ENCODE results near the gene C7orf57. TPM values are rescaled to one million over a fixed set of nuclear protein-coding genes. Genes with fewer than 3 reads are reported as not detected.

Gene C7orf57
- total and polyA plus RNA-seq, 2 donors (not counting 3 experiments of a cell fraction or from before 2014, with no cell fraction given): not detected

DNA sequence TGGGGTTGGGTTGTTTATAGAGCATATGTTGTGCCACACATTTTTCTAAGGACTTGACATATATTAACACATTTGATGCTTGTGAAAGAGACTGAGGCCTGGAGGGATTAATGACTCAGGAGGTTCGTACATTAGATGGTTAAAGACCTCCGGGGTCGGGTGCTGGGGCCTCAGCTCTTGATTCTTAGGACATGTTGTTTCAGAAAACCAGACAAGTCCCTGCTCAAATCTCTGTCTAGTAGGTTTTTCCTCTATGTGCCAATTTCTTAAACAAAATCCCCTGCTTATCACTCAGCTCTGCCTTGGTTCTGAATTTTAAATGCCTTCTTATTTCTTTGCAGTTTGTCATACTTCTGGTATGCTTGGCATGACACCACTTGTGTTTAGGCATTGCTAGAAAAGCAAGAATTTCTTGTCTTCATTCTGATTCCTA lies 59.5 kb downstream of the C7orf57 start:
- Histone ChIP-seq H3K36me3 (ENCODE audit: control insufficient read depth in 2 of 2, extremely low read depth in 1 of 2, insufficient read depth in 2 of 2, low read length in 2 of 2) (peaks cover 11 to 26% of the 10 kb centered on the region in 2 experiments), H3K9me3 (replicated peaks; ENCODE audit: control insufficient read depth, insufficient read depth, low read length) (no peaks in the 10 kb centered on the region), H3K4me1 (ENCODE audit: control insufficient read depth, extremely low read depth, insufficient read depth, low read length) (peaks cover 46% of the 10 kb centered on the region), H3K4me3 (replicated peaks in 1 of 3; ENCODE audit: insufficient read depth in 1 of 3, low read depth in 1 of 3, low read length in 3 of 3) (no peak overlapping the region), H3K9me1 (replicated peaks; ENCODE audit: control insufficient read depth, extremely low read depth, insufficient read depth, low read length) (no peaks in the 10 kb centered on the region), H2AFZ (ENCODE audit: low read depth, low read length) (no peak overlapping the region), H3K9ac (replicated peaks; ENCODE audit: extremely low read depth, insufficient read depth, low read length) (no peak overlapping the region), H3K79me2 (ENCODE audit: control insufficient read depth, insufficient read depth, low read length) (peaks cover 63% of the 10 kb centered on the region), H3K27me3 (ENCODE audit: control insufficient read depth in 2 of 2, insufficient read depth in 2 of 2, low read length in 2 of 2) (no peaks in the 10 kb centered on the region), H4K20me1 (replicated peaks; ENCODE audit: control insufficient read depth, extremely low read depth, insufficient read depth, low read length) (no peaks in the 10 kb centered on the region), H3K4me2 (ENCODE audit: insufficient read depth, low read length) (no peak overlapping the region), H3K27ac (ENCODE audit: insufficient read depth, low read depth, low read length) (peak overlapping the region; percentile 23)
- intact Hi-C loops (cut with micrococcal nuclease): no loop called here
- POLR2A ChIA-PET: no interaction called here
- BruUV-seq (replicated peaks): no TSS peak
- no peak for DNase-seq (ENCODE audit: low read depth, low spot score)
- FAIRE-seq: no peak
- dilution Hi-C loops (cut with MboI; ENCODE audit: extremely low pct_ligation_motif_present, low sequenced_read_pairs): no loop called here
- TF ChIP-seq POLR2A (IDR thresholded peaks at IDR 0.05; ENCODE audit: low read depth, low read length) (no peak), POLR2AphosphoS5 (IDR thresholded peaks at IDR 0.05; ENCODE audit: insufficient read depth, low read depth, low read length) (no peak), GATA2 (IDR thresholded peaks at IDR 0.05; ENCODE audit: insufficient read depth, insufficient read length, low read depth, low read length) (no peak), EZH2 (IDR thresholded peaks at IDR 0.05; ENCODE audit: borderline replicate concordance, low read depth, low read length, severe bottlenecking) (no peak), MYC (IDR thresholded peaks at IDR 0.05; ENCODE audit: low read depth, low read length) (no peak), FOS (IDR thresholded peaks at IDR 0.05; ENCODE audit: borderline replicate concordance, insufficient read depth, low read length) (no peak), JUN (IDR thresholded peaks at IDR 0.05; ENCODE audit: borderline replicate concordance, insufficient read depth, insufficient read length, low read depth) (no peak), MAX (IDR thresholded peaks at IDR 0.05; ENCODE audit: insufficient read depth, insufficient read length) (no peak)
- TF ChIP-seq, protein P1, sequence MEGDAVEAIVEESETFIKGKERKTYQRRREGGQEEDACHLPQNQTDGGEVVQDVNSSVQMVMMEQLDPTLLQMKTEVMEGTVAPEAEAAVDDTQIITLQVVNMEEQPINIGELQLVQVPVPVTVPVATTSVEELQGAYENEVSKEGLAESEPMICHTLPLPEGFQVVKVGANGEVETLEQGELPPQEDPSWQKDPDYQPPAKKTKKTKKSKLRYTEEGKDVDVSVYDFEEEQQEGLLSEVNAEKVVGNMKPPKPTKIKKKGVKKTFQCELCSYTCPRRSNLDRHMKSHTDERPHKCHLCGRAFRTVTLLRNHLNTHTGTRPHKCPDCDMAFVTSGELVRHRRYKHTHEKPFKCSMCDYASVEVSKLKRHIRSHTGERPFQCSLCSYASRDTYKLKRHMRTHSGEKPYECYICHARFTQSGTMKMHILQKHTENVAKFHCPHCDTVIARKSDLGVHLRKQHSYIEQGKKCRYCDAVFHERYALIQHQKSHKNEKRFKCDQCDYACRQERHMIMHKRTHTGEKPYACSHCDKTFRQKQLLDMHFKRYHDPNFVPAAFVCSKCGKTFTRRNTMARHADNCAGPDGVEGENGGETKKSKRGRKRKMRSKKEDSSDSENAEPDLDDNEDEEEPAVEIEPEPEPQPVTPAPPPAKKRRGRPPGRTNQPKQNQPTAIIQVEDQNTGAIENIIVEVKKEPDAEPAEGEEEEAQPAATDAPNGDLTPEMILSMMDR (IDR thresholded peaks at IDR 0.05; ENCODE audit: extremely low read depth in 1 of 2, insufficient read depth in 1 of 2, low read depth in 1 of 2, low read length in 2 of 2): no peak
- CTCF ChIA-PET: interaction anchor here (2.1 kb wide), 1 partner anchor 103 kb away, joined by 7 read pairs; no protein-coding TSS in a partner anchor
